ENCODE measurements around the gene ACVR1C. TPM values are rescaled to one million over a fixed set of nuclear protein-coding genes. Genes with fewer than 3 reads are reported as not detected.

Gene ACVR1C
- 3.5 TPM for total RNA-seq

DNA sequence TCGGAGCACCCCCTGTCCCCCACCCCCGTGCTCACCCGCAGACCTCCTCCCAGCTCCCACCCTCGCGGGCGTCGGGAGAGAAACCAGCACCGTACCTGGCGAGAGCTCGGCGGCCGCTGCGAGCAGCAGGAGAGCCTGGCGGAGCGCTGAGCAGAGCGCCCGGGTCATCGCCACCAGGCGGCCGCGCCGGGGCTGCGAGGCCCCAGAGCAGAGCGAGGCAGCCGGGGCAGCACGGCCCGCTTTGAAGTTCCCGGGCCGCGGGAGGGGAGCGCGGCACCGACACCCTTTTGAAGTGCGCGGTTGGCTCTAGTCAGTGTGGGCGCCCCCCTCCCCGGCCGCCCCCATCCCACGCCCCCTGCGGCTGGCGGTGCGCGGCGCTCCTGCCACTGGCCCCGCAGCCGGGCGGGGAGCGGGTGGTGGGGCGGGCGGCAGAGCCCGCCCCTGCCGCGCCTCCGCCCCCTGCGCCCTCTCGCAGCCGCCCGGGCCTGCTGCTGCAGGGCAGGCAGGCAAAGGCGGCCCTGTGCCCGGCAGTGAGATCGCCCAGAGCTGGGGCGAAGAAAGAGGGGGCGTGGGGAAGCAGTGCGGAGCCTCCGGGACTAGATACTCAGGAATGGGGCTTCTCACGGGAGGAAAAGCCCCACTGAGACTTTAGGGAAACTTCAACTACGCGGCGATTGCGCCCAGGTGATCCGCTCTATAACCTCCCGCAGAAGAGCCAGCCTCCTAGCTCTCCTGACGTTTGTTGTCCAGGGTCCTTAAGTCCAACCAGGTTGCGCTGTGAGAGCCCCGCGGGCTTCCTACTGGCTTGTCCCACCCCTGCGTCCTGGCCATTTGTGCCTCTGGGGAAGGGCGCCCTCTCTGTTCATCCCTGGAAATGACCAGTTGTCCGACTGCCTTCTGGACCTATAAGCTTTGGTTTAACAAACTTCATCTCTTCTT lies at the start of gene ACVR1C:
Gene ACVR1C (minus strand): TSS at position 388 of the 939 bp plus-strand sequence. CDS start 220 bp downstream, at position 168.

Other genes with a start within 250 kb of the ACVR1C start
- 0.92 TPM for gene CYTIP, start 184.8 kb downstream of the ACVR1C start, total RNA-seq
- gene ACVR1, start 247.5 kb upstream of the ACVR1C start, total RNA-seq, result 15.0 TPM

Data from diencephalon (tissue), 1 donor.